RWPE1 (cell line): Measurements from ENCODE around the gene RXRA.

Experiments used
- CTCF ChIA-PET: fragments of 350-600 bp; sonication (Branson Sonifier 250); formaldehyde crosslinking; extraction: SDS; loops from one replicate; lab custom pipeline; 2021; lab: Yijun Ruan, JAX
- POLR2A ChIA-PET: fragments of 400-600 bp; formaldehyde crosslinking; extraction: SDS; loops from one replicate; lab custom pipeline; 2020; ENCODE audit warnings: antibody characterized with exemption; ENCODE audit not compliant: low non-redundant PET; lab: Yijun Ruan, JAX
- DNase-seq: peaks from one replicate; pipeline ENCODE4 v3.0.0; 2012; ENCODE audit warnings: low spot score
- H3K27ac ChIP-seq: fragments of 450-650 bp; 2 replicates; pipeline ENCODE4 v1.5.1; 2017
- CTCF ChIP-seq: fragments of 450-650 bp; conservative IDR thresholded peaks from 2 replicates; pipeline ENCODE4 v1.5.1; 2017; ENCODE audit warnings: low read depth, mild to moderate bottlenecking

Gene RXRA

GRCh38 chr9:134474055-134474370, 147.8 kb downstream of the RXRA start:
- ChIA-PET POLR2A (no interaction called here), CTCF (interaction anchor here (0.7 kb wide), 1 partner anchor 14 kb away, joined by 3 read pairs; no protein-coding TSS in a partner anchor)
- no peak for DNase-seq
- peak overlapping the region; percentile 9 for H3K27ac ChIP-seq
- TF ChIP-seq CTCF: no peak

GRCh38 chr9:134475011-134475790, 148.9 kb downstream of the RXRA start:
- no peak for DNase-seq
- TF ChIP-seq CTCF: no peak
- 0 out of 2 replicates have a peak overlapping the region, but pooled peaks have one; percentile 20 for H3K27ac ChIP-seq
- ChIA-PET CTCF (no interaction called here), POLR2A (interaction anchor here (0.5 kb wide), 1 partner anchor 19 kb away, joined by 3 read pairs; no protein-coding TSS in a partner anchor)

GRCh38 chr9:134476272-134476941, 150.2 kb downstream of the RXRA start:
- POLR2A ChIA-PET: no interaction called here
- H3K27ac ChIP-seq: no peak overlapping the region
- no peak for TF ChIP-seq CTCF
- CTCF ChIA-PET: no interaction called here
- DNase-seq: no peak

- ChIA-PET CTCF (no interaction called here), POLR2A (no interaction called here)
- no peak for DNase-seq
- no peak for TF ChIP-seq CTCF
- no peak overlapping the region for H3K27ac ChIP-seq
Measured at GRCh38 chr9:134476942-134477335, 150.7 kb downstream of the RXRA start.

- CTCF ChIA-PET: no interaction called here
- no peak for DNase-seq
- TF ChIP-seq CTCF: no peak
- POLR2A ChIA-PET: no interaction called here
- no peak overlapping the region for H3K27ac ChIP-seq
Measured at GRCh38 chr9:134477342-134477925, 151.2 kb downstream of the RXRA start.

- no peak overlapping the region for H3K27ac ChIP-seq
- ChIA-PET CTCF (no interaction called here), POLR2A (no interaction called here)
- TF ChIP-seq CTCF: no peak
- DNase-seq: no peak
Measured at GRCh38 chr9:134477927-134478326, 151.7 kb downstream of the RXRA start.
